NCI-H2171 (cell line): ENCODE measurements around the gene FBXW8.

ENCODE experiments used
- DNase-seq: peaks from one replicate; lab custom pipeline; 2025; lab: John Stamatoyannopoulos, UW

The FBXW8 gene

GRCh38 chr12:117037289-117038022 is 126.7 kb downstream of the FBXW8 start:
- DNase-seq = no peak

GRCh38 chr12:117038023-117038680 is 127.4 kb downstream of the FBXW8 start:
- no peak for DNase-seq

DNA sequence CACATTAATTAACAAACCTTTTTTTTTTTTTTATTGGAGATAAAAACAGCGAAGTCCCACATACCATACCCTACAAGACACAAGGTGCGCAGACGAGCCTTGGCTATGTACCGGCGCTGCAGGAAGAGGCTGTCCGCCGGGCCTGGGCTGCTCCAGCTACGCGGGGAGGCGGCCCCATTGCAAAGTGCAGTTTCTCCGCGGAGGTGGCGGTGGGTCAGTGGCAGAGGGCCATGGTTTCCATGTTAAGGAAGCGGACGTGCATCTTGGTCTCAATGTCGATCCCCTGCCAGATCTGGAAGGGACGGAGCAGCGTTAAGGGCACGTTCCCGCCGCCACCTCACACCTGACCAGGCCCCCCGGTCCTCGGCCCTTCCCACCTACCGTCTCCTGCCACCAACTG is 128.2 kb downstream of the FBXW8 start:
- DNase-seq = no peak

GRCh38 chr12:117039891-117040309 is 129.2 kb downstream of the FBXW8 start:
- no peak for DNase-seq

DNA sequence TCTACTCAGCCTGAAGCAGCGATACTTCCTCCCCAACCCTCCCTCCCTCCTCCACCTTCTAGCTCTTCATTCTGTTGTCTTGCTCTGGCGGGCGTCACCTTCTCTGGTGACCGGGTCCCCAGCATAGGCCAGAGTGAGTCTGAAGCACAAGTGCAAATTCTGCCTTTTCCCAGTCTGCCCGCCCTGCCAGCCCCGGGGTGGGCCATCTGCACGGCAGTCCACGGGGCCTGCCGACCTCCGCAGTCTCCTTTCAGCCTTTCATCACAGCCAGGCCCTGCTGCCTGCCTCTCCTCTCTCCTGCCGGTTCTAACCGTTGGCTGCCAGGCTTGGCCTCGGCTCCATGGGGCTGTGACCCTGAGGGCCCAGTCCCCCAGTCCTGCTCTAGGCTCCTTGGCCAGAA is 129.7 kb downstream of the FBXW8 start:
- DNase-seq = no peak

GRCh38 chr12:117041798-117042170 is 131.0 kb downstream of the FBXW8 start:
- no peak for DNase-seq

GRCh38 chr12:117042171-117042842 is 131.6 kb downstream of the FBXW8 start:
- no peak for DNase-seq

GRCh38 chr12:117042862-117043261 is 132.1 kb downstream of the FBXW8 start:
- DNase-seq = no peak

GRCh38 chr12:117044311-117044710 is 133.6 kb downstream of the FBXW8 start:
- no peak for DNase-seq

- DNase-seq = no peak
Observed at GRCh38 chr12:117044790-117045159, 134.0 kb downstream of the FBXW8 start.

- DNase-seq = peak; percentile 14
Observed at GRCh38 chr12:117045160-117046010, 134.6 kb downstream of the FBXW8 start.

DNA sequence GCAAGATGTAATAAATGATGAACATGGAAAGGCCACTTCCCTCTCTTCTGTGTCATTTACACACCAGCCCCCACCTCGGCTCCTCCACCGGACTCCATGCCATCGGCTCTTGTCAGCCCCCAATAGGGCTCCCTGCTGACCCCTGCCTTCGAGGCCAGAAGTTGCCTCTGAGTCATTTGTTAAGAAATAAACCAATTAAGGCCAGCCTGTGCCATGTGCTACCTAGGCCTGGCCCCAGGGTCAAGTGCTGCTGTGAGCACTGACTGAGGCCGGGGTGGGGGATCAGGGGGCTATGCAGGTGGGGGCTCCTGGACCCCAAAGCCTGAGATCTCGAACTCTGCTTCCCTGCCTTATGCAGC is 135.2 kb downstream of the FBXW8 start:
- DNase-seq = no peak

- no peak for DNase-seq
Observed at GRCh38 chr12:117046425-117046824, 135.7 kb downstream of the FBXW8 start.

GRCh38 chr12:117046861-117047530 is 136.2 kb downstream of the FBXW8 start:
- no peak for DNase-seq

- DNase-seq = no peak
Observed at GRCh38 chr12:117047810-117048584, 137.2 kb downstream of the FBXW8 start.

GRCh38 chr12:117048585-117048904 is 137.8 kb downstream of the FBXW8 start:
- DNase-seq = no peak

DNA sequence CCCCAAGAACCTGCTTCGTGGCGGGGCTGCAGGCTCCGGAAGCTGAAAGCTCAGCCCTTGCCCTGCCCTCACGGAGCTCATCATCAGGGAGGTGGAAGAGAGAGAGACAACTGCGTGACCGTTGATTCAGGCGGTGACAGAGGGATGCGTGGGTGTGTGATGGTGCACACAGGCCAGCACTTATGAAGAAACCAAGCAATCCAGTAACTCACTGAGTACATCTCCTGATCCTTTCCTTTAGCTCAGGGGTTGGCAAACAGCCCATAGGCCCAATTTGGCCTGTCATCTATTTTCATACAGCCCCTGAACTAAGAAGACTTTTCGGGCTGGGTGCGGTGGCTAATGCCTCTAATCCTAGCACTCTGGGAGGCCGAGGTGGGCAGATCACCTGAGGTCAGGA is 138.5 kb downstream of the FBXW8 start:
- DNase-seq = no peak

DNA sequence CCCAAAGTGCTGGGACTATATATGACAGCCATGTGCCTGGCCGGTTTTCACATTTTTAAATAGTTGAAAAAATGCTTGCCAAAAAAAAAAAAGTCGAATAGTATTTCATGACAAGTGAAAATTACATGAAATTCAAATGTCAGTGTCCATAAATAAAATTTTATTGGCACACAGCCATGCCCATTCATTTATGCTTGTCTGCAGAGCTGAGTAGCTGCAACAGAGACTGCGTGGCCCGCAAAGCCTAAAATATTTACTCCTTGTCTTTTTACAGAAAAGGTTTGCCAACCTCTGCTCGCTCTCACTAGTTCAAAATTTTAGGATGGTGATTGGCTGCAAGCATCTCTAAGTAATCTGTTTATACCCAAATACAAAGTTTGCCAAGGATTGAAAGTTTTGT is 139.3 kb downstream of the FBXW8 start:
- no peak for DNase-seq

DNA sequence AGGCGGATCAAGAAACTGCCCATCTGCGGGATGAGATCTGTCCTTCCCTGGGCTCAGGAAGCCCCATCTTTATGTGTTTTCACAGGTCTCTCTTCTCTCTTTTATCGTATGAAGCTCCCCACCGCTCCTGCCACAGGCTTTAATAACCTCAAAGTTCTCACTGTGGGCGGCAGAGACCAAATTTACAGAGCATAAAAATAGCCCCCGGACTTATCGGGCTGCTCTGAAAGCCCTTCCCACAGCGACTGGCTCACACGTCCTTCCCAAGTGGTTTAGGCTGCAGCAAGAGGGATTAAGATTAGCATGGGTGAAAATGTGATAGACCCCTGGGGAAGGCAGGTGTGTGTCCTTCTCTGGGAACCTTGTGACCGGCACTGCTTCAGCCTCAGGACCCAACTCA is 140.6 kb downstream of the FBXW8 start:
- no peak for DNase-seq

DNA sequence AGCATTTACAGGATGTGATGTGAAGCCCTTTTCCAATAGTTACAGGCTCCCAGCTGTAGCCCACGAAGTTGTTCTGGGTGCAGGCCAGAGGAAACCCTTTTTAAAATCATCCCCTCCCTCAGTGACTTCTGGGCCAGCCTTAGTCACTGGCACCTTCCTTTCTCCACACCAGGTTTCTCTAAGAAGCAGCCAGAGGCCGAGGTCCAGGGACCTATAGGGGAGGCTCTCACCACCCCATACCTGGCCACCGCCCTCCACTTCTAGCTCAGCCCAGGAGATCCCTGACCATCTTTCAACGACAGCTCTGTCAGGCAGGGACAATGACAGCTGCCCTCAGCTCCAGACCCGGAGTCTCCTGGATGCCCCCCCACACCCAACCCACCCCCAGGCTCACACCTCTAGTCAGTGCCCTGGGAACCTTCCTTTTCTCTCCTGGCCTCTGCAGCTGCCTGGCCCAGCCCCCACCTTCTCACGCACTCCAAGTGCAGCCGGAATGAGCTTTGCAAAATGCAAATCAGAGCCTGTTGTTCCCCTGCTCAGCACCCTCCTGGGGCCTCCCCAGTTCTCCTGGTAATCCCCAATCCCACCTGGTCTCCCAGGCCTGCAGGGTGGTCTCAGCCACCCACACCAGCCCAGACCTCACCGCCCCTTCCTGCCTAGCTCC is 141.8 kb downstream of the FBXW8 start:
- DNase-seq = no peak

DNA sequence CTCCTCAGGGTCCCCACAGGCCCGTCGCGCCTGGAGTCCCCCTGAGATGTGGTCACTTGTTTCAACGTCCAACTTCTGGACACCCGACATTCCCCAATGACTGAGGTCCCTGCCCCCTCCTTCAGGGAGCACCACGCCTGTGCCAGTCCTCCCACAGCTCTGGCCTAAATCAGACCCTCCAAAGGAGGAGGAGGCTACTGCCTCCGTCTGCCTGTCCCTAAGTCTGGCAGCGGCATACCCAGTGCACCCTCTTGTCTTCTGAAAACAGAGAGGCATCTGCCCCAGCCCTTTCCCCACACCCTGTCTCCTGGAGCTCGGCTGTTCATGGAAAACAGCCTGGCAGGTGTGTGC is 142.3 kb downstream of the FBXW8 start:
- DNase-seq = no peak
